ENCODE measurements around the gene ERBB2.
"Not testable (repeated sequence)": the region's sequence is repeated elsewhere in the genome, so short reads cannot be mapped to it uniquely, and the experiment has no call there.

Gene ERBB2

GRCh38 chr17:39724731-39725130 lies 24.9 kb downstream of the ERBB2 start:
- H3K4me3 ChIP-seq (ENCODE audit: low read length) = no peak overlapping the region
- DNase-seq (ENCODE audit: low read depth) = no peak
- TF ChIP-seq CTCF (IDR thresholded peaks at IDR 0.05; ENCODE audit: insufficient read depth, low read depth, low read length, missing control alignments) = no peak

GRCh38 chr17:39725923-39726322 lies 26.1 kb downstream of the ERBB2 start:
- not testable (repeated sequence) for H3K4me3 ChIP-seq (ENCODE audit: low read length); DNase-seq (ENCODE audit: low read depth)

GRCh38 chr17:39726617-39727016 lies 26.8 kb downstream of the ERBB2 start:
- DNase-seq (ENCODE audit: low read depth) = no peak
- no peak overlapping the region for H3K4me3 ChIP-seq (ENCODE audit: low read length)

GRCh38 chr17:39727556-39727955 lies 27.7 kb downstream of the ERBB2 start:
- no peak for TF ChIP-seq CTCF (IDR thresholded peaks at IDR 0.05; ENCODE audit: insufficient read depth, low read depth, low read length, missing control alignments)
- DNase-seq (ENCODE audit: low read depth) = no peak

More at GRCh38 chr17:39726617-39727016, 26.8 kb downstream of the ERBB2 start:
- no peak for TF ChIP-seq CTCF (IDR thresholded peaks at IDR 0.05; ENCODE audit: insufficient read depth, low read depth, low read length, missing control alignments)

GRCh38 chr17:39729280-39729851 lies 29.5 kb downstream of the ERBB2 start:
- H3K4me3 ChIP-seq (ENCODE audit: low read length) = peak overlapping the region; percentile 79
- no peak for TF ChIP-seq CTCF (IDR thresholded peaks at IDR 0.05; ENCODE audit: insufficient read depth, low read depth, low read length, missing control alignments)
- no peak for DNase-seq (ENCODE audit: low read depth)

More at GRCh38 chr17:39727556-39727955, 27.7 kb downstream of the ERBB2 start:
- H3K4me3 ChIP-seq (ENCODE audit: low read length) = no peak overlapping the region

GRCh38 chr17:39730095-39730921 lies 30.4 kb downstream of the ERBB2 start, which contains the start of gene MIEN1:
Gene MIEN1, minus strand, starts transcription at chr17:39730532. Its CDS starts 37 bp downstream, at chr17:39730495.
- peak; percentile 64 for TF ChIP-seq CTCF (IDR thresholded peaks at IDR 0.05; ENCODE audit: insufficient read depth, low read depth, low read length, missing control alignments)
- peak; percentile 80 for DNase-seq (ENCODE audit: low read depth)
- H3K4me3 ChIP-seq (ENCODE audit: low read length) = peak within 1 kb of the TSS; percentile 79

GRCh38 chr17:39732586-39732985 lies 32.7 kb downstream of the ERBB2 start:
- no peak for DNase-seq (ENCODE audit: low read depth)
- TF ChIP-seq CTCF (IDR thresholded peaks at IDR 0.05; ENCODE audit: insufficient read depth, low read depth, low read length, missing control alignments) = no peak
- no peak overlapping the region for H3K4me3 ChIP-seq (ENCODE audit: low read length)

Data from epithelial cell of esophagus (primary cell).